H4 (cell line): ENCODE results near the gene UBE2Q2. TPM values are rescaled to one million over a fixed set of nuclear protein-coding genes. Genes with fewer than 3 reads are reported as not detected.
"Not testable (repeated sequence)": the region's sequence is repeated elsewhere in the genome, so short reads cannot be mapped to it uniquely, and the experiment has no call there.

Experiments used
- DNase-seq: peaks from one replicate; pipeline ENCODE4 v3.0.0-alpha.2; 2015; ENCODE audit warnings: low spot score
- total RNA-seq: library from RNA; depleted of rRNA; stranded (reverse); fragments of >200 nt; shearing (Covaris generic); gene quantifications from 2 replicates; pipeline ENCODE4 v1.2.3, GENCODE V29; 2014

Gene UBE2Q2
- total RNA-seq, 1 experiment from 2014 or later: 26.8 TPM

- no peak for DNase-seq
These were observed 19.2 kb upstream of the UBE2Q2 start for GRCh38 chr15:75823860-75824613.

GRCh38 chr15:75827691-75828090 is 15.6 kb upstream of the UBE2Q2 start:
- DNase-seq: no peak

GRCh38 chr15:75828429-75828828 is 14.8 kb upstream of the UBE2Q2 start:
- DNase-seq: no peak

- no peak for DNase-seq
These were observed 12.1 kb upstream of the UBE2Q2 start for GRCh38 chr15:75830910-75831805.

GRCh38 chr15:75831806-75832102 is 11.5 kb upstream of the UBE2Q2 start:
- no peak for DNase-seq

GRCh38 chr15:75832114-75832513 is 11.1 kb upstream of the UBE2Q2 start:
- DNase-seq: no peak

- no peak for DNase-seq
These were observed 9.2 kb upstream of the UBE2Q2 start for GRCh38 chr15:75834021-75834420.

GRCh38 chr15:75835990-75836958 is 7.0 kb upstream of the UBE2Q2 start:
- no peak for DNase-seq

- DNase-seq: peak; percentile 55
These were observed 6.3 kb upstream of the UBE2Q2 start for GRCh38 chr15:75836959-75837334.

GRCh38 chr15:75840659-75841058 is 2.6 kb upstream of the UBE2Q2 start:
- peak; percentile 53 for DNase-seq

- DNase-seq: no peak
These were observed 1.6 kb upstream of the UBE2Q2 start for GRCh38 chr15:75841626-75842025.

GRCh38 chr15:75843678-75844581 is 683 bp downstream of the UBE2Q2 start:
- DNase-seq: no peak

GRCh38 chr15:75844629-75845335 is 1.5 kb downstream of the UBE2Q2 start:
- DNase-seq: no peak

- DNase-seq: no peak
These were observed 5.9 kb downstream of the UBE2Q2 start for GRCh38 chr15:75849167-75849566.

GRCh38 chr15:75850708-75851107 is 7.5 kb downstream of the UBE2Q2 start:
- no peak for DNase-seq

- not testable (repeated sequence) for DNase-seq
These were observed 8.3 kb downstream of the UBE2Q2 start for GRCh38 chr15:75851566-75851965.

- no peak for DNase-seq
These were observed 14.6 kb downstream of the UBE2Q2 start for GRCh38 chr15:75857886-75858285.

GRCh38 chr15:75861750-75862402 is 18.6 kb downstream of the UBE2Q2 start:
- DNase-seq: no peak

- no peak for DNase-seq
These were observed 19.5 kb downstream of the UBE2Q2 start for GRCh38 chr15:75862796-75863195.
